Measurements from ENCODE around the gene CA11.
"Not testable (repeated sequence)": the region's sequence is repeated elsewhere in the genome, so short reads cannot be mapped to it uniquely, and the experiment has no call there.

CA11 gene

DNA sequence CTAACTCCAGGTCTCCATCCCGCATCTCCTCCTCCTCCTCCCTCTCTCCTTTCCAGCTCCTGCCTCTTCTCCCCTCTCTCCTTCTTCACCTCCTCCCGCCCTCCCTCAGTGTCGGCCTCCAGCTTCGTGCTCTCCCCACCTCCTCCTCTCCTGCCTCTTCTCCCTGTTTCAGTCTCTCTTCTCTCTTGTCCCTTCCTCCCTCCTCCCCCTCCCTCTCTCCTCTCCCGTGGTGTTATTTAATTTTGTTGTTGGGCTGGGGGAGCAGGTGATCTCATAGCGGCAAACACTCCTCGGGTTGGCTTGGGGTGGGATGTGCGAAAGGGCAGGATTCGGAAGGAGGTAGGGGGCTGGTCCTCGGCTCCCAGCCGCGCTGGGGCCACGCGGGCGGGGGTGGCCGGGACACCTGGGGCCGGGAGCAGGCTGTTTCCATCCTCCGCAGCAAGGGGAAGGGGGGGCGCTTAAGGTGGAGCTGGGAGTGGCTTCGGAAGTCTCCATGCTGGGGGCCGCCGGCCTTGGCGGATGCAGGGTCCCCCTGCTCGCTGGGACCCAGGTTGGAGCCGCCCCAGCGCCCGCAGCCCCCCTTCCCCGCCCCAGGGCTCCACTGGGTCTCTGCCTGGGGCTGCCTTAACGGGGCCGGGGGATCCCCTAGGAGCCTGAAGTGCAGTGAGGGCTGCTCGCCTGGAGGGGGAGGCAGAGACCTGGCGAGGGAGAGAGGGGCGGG is at the start of gene CA11:
TSS of gene CA11 (minus strand) at position 187 of the 721 bp plus-strand sequence. CDS start 555 bp downstream, outside the sequence.
- peak; percentile 90 for DNase-seq (ENCODE audit: low spot score)

DNA sequence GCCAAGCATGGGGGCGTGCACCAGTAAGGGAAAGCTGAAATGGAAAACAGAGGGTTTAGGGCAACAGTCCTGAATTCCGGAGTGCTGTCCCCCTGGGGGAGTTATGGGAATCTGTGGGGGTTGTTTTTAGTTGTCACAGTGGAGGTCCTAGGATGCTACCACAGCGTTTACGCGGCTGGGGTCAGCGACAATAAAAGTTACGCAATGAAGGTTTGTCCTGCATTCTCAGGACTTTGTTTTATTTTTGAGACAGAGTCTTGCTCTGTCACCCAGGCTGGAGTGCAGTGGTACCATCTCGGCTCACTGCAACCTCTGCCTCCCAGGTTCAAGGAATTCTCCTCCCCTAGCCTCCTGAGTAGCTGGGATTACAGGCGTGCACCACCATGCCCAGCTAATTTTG is 47.6 kb upstream of the CA11 start:
- not testable (repeated sequence) for DNase-seq (ENCODE audit: low spot score)

DNA sequence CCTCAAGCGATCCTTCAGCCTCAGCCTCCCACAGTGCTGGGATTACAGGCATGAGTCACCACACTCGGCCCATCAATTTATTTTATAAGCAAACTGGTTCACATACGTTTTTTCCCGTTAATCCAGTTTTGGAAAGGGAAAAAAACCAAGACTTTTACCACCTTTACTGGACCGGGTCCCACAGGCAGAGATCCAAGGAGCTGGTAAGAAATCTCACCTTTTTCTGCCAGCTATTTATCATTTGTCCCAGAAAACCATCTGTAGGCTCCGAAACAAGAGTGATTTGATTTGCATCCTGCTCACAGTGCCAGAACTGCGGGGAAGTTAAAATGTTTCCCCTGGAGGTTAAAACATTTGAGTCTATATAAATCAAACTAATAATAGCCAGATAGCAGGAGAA is 43.5 kb upstream of the CA11 start:
- DNase-seq (ENCODE audit: low spot score), result no peak

DNA sequence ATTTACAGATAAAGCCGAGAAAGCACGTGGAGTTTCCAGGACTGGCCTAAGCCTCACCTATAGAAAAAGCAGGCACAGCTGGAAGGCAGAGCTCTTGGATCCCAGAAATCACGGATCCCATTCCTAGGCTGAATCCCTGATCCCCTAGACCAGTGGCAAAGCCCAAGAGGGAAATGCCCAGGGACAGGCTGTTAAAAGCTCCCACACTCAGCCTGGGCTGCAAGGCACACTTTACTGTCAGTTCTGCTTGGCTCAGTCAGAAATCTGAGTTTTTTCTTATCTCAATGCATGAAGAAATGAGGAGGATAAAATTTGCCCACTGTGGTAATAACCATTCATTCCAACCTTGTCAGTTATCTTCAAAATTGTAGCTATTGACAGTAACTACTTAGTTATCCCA is 41.8 kb upstream of the CA11 start:
- no peak for DNase-seq (ENCODE audit: low spot score)

DNA sequence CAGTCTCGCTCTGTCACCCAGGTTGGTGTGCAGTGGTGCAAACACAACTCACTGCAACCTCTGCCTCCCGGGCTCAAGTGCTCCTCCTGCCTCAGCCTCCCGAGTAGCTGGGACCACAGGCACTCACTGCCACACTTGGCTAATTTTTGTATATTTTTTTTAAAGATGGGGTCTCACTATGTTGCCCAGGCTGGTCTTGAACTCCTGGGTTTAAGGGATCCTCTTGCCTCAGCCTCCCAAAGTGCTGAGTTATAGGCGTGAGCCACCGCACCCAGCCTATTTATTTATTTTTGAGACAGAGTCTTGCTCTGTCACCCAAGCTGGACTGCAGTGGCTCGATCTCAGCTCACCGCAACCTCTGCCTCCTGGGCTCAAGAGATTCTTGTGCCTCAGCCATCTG is 40.6 kb upstream of the CA11 start:
- DNase-seq (ENCODE audit: low spot score), result not testable (repeated sequence)

DNA sequence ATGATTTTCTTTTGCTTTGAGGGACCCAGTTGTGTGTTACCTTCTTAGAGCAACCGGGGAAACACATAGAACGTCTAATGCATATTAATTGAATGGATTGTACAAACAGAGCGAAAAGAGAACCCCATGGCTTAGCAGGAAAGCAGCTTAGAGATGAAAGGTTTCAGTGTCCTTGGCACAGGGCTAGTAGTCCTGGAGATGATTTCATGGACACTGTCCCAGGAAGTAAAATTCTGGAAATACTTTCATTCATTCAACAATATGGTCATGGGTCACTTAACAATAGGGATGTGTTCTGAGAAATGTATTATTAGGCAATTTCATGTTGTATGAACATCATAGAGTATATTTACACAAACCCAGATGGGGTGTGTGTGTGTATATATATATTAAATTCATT is 40.1 kb upstream of the CA11 start:
- DNase-seq (ENCODE audit: low spot score), result no peak

DNA sequence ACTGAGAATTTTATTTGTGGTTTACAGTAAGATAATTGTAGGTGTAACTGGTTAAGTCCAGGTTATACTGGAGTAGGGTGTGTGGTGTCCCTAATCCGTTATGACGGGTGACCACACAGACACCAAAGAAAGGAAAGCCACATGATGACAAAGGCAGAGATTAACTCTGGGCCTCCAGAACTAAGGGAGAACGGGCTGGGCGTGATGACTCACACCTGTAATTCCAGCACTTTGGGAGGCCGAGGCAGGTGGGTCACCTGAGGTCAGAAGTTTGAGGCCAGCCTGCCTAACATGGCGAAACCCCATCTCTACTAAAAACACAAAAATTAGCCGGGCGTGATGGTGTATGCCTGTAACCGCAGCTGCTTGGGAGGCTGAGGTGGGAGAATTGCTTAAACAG is 39.6 kb upstream of the CA11 start:
- peak; percentile 96 for DNase-seq (ENCODE audit: low spot score)

DNA sequence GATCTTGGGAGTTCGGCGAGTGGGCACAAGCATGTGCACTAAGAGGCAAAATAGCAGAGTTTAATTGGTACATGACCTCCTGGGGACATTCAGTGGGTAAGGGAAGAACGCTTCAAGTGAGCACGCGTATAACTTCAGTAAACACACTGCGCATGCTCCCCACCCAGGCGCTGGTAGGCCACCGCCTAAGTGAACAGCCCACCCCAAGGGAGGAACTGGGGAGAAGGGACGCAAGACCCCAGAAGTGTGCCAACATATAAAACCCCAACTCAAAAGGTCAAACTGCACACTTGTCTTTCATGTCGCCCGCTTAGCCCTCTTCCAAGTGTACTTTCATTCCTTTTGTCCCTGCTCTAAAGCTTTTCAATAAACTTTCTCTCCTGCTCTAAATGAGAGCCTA is 37.4 kb upstream of the CA11 start:
- DNase-seq (ENCODE audit: low spot score), result no peak

DNA sequence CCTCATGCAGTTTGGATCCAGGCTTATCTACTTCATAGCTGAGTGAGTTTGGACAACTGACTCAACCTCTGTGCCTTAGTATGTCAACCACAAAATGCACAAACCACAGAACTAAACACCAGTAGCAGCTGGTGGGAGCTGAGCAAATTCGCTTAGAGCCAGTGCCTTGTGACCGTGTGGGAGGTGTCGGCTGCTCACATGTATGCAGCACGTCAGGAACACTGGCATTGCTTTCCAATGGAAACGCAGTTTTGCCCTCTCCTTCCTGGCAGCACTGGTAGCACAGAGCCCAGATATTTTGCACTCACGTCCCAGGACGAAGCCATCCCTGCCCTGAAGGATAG is 35.1 kb upstream of the CA11 start:
- peak; percentile 99 for DNase-seq (ENCODE audit: low spot score)

DNA sequence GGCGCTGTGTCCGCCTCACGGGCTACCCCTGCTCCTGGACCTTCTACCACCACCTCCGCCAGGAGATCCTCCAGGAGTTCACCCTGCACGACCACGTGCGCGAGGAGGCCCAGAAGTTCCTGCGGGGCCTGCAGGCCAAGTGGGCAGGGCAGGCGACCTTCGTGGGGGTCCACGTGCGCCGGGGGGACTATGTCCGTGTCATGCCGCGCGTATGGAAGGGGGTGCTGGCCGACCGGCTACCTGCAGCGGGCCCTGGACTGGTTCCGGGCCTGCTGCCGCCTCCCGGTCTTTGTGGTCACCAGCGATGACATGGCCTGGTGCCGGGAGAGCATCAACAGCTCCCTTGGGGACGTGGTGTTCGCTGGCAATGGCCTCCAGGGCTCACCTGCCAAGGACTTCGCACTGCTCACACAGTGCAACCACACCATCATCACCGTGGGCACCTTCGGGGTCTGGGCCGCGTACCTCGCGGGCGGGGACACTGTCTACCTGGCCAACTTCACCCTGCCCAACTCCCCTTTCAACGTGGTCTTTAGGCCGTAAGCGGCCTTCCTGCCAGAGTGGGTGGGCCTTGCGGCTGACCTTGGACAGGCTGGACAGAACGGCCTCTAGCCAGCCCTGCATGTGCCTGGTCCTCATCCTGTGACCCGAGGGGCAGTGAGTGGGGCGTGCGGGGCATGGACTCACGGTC is 34.6 kb upstream of the CA11 start:
- peak; percentile 48 for DNase-seq (ENCODE audit: low spot score)

DNA sequence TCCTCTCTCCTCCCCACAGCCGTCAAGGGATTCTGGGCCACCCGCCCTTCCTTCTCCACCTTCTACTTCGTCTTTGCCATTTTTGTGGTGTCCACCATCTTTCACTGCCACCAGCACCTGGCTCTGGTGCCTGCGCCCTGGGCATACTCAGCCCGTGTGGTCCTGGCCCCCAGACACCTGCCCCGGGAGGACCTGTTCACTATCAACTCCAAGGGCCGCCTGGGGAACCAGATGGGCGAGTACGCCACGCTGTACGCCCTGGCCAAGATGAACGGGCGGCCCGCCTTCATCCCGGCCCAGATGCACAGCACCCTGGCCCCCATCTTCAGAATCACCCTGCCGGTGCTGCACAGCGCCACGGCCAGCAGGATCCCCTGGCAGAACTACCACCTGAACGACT is 34.0 kb upstream of the CA11 start:
- DNase-seq (ENCODE audit: low spot score), result not testable (repeated sequence)

DNA sequence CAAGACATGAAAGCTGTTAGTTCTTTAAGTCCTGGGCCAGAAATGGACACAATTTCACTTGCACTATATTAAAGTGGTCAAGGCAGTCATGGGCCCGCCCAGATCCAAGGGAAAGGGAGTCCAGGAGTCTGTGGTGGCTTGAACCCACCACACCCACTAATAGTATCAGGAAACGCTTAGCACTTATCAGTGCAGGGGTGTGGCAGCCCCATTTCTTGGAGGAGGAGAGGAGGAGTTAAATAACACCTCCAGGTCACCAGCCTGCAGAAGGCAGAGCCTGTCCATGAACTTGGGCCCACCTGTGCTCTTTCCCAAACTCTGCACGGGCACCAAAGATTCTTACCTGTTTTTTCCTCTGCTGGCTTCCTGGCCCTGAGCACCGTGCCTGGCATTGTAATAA is 32.2 kb upstream of the CA11 start:
- DNase-seq (ENCODE audit: low spot score), result no peak

DNA sequence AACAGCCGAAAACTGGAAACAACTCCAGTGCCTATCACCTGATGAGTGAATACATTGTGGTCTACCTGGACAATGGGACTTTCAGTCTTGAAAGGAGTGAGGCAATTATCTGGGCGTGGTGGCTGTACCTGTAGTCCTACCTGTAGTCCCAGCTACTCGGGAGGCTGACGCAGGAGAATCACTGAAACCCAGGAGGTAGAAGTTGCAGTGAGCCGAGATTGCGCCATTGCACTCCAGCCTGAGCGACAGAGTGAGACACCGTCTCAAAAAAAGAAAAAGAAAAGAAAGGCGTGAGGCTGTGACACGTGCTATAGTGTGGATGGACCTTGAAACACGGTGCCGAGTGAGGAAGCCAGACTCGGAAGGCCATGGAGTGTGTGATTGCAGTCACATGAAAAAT is 30.9 kb upstream of the CA11 start:
- peak; percentile 79 for DNase-seq (ENCODE audit: low spot score)

DNA sequence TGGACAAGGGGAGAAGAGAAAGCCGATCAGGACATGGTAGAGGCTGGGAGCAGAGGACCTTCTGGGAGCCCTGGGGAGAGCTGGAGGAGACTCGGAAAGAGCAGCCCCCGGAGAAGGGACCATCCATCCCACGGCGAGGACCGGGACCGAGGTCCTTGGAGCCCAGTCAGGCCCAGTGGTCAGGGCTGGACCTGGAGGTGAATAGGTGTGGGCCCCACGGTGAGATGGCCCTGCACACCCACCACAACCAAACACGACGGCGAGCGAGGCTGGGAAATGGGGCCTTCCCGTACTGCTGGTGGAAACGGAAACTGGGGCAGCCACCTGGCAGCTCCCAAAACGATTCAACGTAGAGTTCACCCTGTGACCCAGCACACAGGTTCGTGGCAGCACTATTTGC is 30.5 kb upstream of the CA11 start:
- no peak for DNase-seq (ENCODE audit: low spot score)

DNA sequence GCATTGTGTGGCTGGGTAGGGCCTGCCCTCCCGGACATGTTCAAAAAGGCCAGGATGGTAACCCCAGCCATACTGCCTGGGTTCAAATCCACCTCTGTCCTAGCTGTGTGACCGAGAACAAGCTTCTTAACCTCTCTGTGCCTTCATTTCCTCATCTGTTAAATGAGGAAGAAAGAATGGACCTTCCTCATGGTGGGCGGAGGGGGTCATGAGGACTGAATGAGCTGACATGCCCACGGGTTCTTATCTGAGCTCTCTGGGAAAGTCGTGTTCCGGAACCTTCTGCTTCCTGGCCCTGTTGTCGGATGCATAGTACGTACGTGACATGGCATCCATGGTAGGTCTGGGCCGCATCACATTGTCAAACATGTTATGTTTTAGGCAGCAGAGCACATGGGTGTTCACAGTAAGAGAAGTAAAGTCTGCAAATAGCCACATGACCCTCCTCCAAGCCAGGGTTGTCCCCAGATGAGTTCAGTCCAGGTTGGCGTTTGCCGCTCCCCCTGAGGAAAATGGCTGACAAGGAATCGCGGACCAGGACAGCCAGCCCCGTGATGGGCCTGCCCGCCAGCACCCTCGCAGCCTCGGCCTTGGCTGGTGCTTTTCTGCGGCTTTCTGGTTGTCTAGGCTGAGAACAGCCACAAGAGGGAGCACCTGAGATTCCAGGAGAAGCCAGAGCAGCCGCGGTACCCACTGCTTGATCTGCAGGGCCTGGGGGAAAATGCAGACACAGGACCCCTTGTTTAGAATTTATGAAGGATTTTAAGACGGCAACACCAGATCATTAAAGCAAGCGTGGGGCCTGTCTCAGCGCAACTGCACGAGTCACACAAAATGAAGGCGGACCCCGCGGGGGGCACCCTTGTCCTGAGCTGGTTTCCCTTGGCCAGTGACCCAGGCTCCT is 29.2 kb upstream of the CA11 start:
- DNase-seq (ENCODE audit: low spot score), result peak; percentile 83

DNA sequence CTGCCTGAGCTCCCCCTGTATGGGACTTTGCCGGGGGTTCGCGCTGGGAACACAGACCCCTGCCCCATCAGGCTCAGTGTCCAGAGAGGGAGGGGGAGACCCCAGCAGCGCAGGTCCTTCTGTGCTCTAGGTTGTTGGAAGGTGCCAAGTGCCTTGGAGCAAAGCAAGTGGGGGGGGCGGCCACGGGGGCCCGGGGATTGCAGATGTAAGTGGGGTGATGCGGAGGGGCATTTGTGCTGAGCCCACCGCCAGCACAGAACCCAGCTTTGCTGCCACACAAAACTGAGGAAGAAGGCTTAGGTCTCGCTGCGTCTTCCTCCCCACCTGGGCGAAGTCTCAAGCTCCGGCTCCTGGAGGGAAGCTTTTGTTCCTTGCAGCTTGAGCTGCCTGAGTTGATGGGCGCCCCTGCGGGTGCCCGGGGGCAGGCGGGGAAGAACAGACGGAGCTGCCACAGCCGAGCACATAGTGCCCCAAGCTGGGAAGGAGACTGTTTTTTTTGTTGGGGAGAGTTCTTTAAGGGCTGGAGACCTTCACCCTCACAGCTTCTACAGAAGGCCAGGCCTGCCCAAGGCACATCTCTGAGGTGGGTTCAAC is 28.3 kb upstream of the CA11 start:
- DNase-seq (ENCODE audit: low spot score), result no peak

DNA sequence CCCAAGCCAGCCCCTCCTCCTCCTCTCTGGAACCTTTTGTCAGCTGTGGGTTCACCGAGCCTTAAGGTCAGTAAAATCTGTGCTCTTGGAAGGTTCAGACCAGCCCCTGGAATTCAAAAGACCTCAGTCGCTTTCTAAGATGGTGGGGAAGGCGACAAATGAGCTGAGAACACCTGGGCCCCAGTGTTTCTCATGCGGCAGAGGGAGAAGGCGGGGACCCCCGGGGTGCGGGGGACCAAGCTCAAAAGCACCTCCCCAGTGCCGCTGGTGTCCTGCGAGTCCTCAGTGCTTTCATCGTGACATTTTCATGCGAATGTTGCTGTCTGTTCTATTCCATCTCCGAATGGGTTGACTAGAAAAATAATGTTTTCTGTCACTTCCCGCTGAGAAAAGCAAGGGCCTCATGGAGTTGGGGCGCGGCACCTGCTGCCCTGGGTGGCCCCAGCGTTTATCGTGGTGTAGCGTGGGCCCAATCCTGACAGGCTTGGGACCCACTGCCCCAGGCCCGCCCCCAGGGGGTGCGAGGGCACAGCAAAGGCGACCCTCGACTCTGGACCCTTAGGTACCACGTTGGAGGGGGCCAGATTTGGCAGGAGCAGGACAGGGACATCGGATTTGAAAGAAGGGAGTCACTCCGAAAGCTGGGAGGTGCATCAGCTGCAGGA is 27.6 kb upstream of the CA11 start:
- no peak for DNase-seq (ENCODE audit: low spot score)

DNA sequence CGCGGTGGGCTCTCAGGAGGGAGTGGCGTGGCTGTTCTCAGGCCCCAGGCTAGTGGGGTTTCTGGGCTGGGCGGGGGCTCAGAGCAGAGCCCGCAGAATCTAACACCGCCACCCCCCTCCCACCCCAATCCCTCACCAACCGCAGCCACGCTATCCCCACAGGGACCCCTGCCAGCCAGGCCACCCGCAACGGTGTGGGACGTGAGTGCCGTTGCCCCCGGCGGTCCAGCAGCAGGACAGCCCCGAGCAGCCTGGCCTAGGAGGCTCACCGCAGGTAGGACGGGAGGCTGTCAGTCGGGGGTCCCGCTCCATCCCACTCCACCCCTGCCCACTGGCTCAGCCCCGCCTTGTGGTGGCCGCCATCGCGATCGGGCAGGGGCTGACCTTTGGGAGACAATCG is 27.0 kb upstream of the CA11 start, which contains the start of gene NTN5:
TSS of gene NTN5 (minus strand) at position 24 of the 400 bp plus-strand sequence. CDS start 2,031 bp downstream, outside the sequence.
- DNase-seq (ENCODE audit: low spot score), result no peak

DNA sequence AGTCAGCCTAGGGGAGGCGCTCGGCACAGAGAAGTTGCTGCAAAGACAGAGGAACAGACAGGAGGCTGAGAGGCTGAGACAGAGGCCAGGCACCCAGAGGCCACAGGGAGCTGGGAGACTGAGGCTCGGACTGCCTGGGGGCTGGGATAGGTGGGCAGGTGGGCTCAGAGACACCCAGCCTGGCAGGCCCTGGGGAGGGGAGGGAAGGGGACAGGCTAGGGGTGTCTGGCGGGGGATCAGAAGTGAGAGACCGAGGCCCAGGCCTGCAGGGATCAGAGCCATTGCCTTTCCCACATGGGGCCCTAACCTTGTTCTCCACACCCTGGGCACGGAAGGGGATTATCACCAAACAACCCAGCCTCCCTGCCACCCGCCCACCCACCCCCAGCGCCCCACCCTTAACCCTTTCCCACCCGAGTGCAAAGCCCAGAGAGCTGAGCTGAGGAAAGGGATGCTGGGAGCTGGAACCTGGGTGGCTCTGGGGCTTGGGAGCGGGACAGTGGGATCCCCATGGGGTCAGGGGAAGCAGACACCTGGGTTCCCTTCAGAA is 25.5 kb upstream of the CA11 start:
- no peak for DNase-seq (ENCODE audit: low spot score)

DNA sequence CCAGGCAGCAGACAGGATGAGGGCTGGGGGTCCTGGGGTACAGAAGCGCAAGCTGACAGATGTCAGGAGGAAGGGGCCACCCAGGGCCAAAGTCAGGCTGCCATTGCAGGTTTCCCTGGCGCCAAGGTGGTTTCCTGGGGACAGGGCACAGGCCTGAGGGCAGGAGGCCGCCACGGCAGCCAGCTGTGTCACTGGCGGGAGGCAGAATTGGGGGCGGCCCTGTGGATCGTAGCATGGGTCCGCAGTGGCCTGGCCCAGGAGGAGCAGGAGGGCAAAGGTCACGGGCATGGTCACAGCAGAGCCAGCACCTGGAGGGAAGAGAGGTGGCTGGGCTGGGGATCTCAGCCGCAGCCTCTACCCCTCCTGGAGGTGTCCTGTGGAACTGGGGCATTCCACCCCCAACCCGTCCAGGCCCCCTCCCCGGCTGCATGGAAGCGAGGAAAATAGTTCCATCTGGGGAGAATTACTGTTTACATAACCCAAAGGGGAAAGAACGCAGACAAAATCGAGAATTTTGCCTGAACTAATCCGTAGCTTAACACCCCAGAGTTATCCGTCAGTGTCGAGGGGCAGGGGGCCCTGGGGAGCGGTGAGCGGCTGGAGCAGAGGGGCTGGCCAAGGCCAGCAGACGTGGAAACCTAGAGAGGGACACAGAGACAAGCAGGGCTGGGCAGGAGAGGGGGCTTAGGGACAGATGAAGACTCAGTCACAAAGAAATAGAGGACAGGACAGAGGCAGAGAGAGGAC is 24.9 kb upstream of the CA11 start:
- DNase-seq (ENCODE audit: low spot score), result no peak

All from SW480 (cell line).